Umbilical cord (tissue), 2 donors: Measurements from ENCODE around the gene GRIN2C. TPM values are rescaled to one million over a fixed set of nuclear protein-coding genes. Genes with fewer than 3 reads are reported as not detected.

ENCODE experiments used
- DNase-seq: peaks from one replicate; pipeline ENCODE4 v3.0.0-alpha.2; 2015; ENCODE audit warnings: low spot score
- total RNA-seq: library from RNA; depleted of rRNA; stranded (reverse); fragments of >200 nt; gene quantifications from one replicate; pipeline ENCODE4 v1.2.3, GENCODE V29; 2014; ENCODE audit warnings: low replicate concordance; ENCODE audit not compliant: insufficient read depth

GRIN2C gene
- total RNA-seq, 1 donor from 2014 or later: 4.1 TPM

DNA sequence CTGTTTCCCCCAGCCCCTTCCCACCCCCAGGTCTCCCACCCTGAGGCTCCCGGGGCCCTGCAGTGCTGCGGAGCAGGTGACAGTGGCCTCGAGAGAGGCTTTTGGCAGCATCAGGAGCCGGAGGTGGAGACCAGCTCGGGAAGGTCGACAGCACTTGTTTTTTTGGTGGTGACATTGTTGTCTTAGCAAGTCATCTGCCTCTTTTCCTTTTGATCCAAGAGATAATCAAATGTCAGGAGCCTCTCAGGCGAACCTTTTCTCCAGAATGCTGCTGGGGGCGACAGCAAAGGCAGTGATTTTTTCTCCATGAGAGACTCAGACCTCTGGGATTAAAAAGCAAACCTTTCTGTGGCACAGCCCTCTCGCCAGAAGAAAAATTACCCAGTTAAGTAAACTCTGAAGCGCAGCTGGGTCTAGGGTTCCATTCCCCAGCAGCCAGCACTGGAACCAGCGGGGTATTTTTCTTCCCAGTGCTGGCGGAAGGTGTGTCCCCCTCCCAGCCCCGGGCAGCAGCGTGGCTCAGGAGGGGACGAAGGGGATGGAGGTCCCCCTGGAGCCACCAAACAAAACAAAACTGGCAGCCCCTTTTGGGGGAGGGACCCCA lies 37.2 kb downstream of the GRIN2C start:
- DNase-seq: no peak

- no peak for DNase-seq
Observed at GRCh38 chr17:74821655-74822334, 37.9 kb downstream of the GRIN2C start.

DNA sequence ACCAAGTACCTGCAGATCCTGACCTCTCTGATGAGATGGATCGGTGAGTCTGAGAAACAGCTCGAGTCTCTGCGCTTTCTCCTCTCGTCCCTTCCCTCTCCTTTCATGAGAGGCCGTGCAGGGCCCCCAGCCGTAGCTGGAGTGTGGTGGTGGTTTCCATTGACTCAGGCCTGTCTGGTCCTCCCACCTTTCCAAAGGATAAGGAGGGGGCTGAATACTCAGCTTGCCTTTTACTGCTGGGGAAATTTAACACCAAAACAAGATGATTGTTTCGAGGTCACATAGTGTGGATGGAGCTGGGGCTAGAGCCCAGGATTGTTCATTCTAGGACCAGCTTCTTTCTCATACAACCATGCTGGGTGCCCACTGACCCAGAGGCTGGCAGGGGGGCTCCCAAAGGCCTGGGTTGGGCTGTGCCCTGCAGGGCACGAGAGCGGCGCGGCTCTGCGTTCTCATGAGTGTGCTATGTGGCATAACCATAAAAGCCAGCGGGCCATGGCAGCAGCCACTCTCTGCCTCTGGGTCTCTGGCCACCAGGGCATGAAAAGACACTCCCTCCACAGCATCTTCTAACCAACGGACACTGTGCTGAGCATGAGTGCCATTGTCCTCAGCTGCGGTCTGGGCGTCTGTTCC lies 39.8 kb downstream of the GRIN2C start:
- no peak for DNase-seq

DNA sequence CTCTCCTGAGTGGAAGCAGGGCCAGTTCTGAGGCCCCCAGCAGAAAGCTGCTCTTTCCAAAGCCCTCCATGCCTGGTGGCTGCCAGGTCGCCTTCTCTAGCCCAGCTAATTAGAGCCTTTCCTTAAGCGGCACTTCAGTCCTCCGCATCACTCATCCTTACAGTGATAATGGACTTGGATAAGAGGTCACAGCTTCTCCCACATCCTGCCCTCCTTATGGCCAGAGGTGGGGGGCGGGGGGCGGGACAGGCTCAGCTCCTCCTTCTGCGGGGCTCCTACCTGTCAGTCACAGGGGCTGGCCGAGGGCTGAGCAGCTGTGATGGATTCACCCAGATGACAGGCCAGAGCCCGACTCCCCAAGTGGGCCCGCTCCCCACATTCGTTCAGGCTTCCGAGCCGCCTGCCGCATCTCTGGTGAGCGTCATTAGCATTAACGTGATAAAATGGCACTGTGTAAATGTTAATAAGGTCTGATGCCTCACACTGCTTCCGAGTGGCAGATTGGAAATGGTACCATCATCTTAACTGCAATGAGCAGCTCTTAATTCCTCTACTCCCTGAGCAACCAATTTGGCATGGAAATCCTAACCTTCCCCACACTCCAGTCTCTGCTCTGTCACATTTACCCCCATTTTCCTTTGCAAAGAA lies 41.3 kb downstream of the GRIN2C start:
- no peak for DNase-seq

DNA sequence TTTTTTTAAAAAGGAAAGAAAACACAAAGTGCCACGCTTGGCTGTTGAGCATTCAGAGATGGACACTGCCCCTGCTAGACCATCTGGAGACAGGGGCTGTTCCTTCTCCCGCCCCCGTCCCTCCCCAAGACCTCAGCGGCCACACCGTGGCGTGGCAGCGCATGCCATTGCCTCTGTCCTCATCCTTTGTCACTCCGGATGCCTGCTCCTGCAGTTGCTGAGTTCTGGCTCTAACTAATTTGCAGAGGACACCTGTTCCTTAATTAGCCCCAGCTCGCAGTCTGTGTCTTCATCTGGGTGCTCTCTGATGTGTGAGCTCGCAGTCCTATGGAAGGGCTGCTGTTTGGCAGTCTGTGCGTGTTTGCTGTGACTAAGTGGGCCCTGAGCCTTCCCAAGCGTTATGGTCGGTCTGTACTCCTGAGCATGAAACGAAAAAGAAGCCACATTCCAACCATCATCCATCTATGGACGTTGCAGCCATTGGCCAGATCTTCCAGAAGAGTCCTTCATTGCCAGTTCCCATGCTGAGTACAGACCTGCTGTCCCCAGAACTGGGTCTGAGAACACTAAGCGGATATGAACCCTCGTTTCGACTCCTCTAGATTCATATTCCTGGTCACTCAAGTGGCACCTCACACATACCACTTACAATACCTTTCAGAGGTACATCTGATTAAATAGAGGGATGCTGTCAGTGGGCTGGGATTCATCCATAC lies 42.6 kb downstream of the GRIN2C start:
- DNase-seq: no peak

DNA sequence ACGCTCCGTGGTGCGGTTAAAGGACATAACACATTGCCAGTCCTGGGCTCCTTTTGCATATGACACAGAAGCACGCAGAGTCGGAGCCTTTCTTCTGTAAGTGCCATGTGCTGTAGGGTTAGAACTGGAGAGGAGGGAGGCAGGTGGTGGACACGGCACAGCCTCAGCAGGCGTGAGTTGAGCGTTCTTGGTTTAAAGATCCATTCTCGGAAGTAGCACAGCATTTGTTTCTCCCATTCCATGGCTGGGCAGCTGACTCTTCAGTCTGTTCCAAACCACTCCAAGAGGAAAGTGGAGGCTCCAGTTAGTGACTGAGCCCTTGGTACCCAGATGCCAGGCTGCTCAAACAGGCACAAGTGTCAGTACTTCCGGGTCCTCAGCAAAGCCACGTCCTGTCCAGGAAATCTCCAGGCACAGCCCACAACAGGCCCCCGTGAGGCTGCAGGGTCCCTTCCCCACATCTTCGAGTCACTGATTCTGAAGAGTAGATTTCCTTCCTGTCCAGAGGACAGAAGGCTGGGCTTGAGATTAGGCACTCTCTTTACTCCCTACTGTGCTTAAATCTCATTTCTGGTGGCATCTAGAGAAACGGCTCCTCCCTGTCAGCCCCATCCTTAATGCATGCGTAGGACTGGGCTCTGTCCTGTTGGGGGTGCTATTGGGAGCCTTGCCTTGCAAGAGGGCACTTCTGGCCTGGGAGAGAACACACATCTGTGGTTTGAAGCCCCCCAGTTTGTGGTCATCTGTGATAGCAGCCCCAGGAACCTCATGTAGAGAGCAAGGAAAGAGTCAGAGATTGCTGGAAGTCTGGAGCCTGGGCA lies 43.9 kb downstream of the GRIN2C start:
- no peak for DNase-seq

DNA sequence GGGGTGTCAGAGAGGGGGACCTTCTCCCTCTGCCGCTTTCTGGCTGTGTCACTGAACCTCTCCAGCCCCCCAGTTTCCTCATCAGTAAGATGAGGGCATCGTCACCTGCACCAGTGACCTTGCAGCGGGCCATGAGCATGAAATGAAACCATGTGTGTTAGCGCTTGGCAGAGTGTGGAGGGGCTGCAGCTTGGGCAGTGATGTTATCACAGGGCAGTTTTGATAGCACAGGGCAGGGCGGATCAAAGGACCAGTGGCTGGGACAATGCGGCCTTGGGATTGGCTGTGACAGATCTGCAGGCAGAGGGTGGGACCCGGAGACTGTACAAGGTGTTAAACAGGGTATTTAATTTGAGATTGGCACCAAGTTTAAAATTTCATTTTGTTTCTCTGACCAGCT lies 44.6 kb downstream of the GRIN2C start:
- DNase-seq: no peak

- DNase-seq: no peak
Observed at GRCh38 chr17:74814453-74814852, 45.2 kb downstream of the GRIN2C start.

- DNase-seq: no peak
Observed at GRCh38 chr17:74812109-74813009, 47.3 kb downstream of the GRIN2C start.

DNA sequence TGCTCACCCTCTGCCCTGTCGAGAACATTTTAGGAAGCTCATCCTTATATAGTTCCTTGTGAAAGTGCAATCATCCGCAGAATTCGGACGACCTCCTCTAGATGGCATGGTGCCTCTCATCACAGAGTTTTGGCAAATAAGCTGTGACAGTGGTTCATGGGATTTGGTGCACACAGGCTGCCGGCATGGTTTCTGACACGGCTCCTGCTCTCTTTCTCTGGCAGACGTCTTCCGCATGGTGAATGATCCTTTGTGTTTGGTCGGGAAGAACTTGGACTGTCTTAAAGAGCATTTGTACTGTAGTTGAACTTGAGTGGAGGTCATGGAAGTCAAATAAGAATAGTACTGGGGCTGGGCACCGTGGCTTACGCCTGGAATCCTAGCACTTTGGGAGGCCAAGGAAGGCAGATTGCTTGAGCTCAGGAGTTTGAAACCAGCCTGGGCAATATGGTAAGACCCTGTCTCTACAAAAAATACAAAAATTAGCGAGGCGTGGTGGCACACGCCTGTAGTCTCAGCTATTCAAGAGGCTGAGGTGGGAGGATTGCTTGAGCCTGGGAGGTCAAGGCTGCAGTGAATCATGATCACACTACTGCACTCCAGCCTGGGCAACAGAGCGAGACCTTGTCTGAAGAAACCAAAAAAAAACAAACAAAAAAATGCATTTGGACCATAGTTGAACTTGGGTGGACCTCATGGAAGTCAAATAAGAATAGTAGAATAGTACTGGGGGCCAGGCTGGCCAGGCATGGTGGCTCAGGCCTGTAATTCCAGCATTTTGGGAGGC lies 48.8 kb downstream of the GRIN2C start:
- DNase-seq: no peak

DNA sequence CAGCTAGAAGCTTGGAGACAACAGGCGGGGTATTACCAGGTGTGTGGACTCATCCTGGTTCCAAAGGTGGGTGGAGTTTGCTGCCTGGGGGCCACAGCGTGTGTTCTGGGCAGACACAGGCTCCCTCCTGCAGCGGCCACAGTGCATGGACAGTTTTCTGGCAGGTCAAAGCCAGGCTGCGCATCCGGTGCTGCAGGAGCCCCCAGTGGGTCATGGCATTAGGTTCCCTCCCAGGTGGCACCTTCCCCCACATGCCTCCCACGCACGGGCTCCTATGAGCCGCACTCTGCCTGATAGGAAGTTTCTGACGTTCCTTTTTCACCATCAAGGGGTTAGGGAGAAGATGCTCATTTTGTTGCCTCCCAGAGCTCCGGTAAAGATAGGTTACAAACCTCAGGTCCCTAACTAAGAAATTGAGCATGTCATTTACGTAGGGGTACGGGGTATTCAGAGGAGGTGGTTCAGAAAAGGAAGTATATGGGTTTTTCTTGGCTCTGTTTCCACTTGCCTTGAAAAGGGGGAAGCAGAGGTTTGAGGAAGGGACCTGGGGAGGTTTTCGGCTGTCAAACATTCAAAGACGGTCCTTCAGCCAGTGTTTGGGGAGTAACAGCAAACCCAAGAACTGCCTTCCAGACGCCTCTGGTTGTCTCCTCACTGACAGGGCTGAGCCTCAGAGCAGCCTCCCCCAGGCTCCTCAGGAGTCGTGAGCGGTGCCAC lies 50.8 kb downstream of the GRIN2C start:
- no peak for DNase-seq

- DNase-seq: no peak
Observed at GRCh38 chr17:74807925-74808324, 51.8 kb downstream of the GRIN2C start.

DNA sequence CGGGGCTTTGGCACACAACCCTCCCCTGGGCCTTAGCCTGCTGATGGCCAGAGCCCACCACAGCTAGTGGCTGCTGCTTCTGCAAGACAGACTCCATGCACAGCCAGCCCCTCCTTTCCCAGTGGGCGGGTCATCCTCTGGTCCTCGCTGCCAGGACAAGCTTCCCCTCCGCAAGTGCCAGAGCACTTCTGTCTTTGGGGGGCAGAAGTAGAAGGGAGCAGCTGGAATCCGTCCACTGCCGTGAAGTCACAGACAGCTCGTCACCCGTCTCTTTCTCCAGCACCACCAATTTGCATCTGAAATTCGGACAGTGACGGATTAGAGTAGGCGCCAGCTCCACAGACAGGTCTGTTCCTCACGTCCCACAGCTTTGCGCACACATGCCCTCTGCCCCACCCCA lies 52.2 kb downstream of the GRIN2C start:
- no peak for DNase-seq

- DNase-seq: no peak
Observed at GRCh38 chr17:74806334-74806733, 53.4 kb downstream of the GRIN2C start.

- DNase-seq: no peak
Observed at GRCh38 chr17:74805591-74805991, 54.1 kb downstream of the GRIN2C start.

GRCh38 chr17:74804683-74805082 lies 55.0 kb downstream of the GRIN2C start:
- no peak for DNase-seq

- no peak for DNase-seq
Observed at GRCh38 chr17:74803971-74804370, 55.7 kb downstream of the GRIN2C start.

DNA sequence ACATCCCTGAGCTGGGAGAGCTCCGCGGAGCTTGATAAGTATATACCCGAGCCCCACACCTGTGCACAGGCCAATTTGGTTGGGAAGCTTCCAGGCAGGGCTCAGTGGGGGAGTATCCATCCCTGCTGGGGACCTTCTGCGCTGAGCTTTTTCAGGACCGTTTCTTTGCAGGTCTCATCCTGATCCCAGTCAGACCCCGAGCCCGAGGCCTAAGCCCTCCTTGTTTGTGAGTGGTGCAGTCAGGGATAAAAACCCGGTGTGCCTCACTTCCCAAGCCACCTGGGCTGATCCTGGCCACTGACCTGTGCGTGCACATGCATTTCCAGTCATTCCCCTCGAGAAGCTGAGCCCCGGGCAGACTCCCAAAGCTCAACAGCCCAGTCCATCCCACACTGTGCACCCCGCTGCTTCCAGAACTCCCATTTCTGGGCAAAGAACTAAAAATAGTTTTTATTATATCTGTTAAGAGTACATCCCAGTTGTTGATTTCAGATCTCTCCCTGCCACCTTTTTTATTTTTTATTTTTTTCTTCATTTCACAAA lies 56.2 kb downstream of the GRIN2C start:
- no peak for DNase-seq
